PFSK-1 (cell line): ENCODE results near the gene TFF2.

Experiments
- FOXP2 ChIP-seq: optimal IDR thresholded peaks from 2 replicates; pipeline ENCODE3; 2011; ENCODE audit warnings: borderline replicate concordance, control low read depth, inconsistent platforms; ENCODE audit not compliant: insufficient read depth; ENCODE audit errors: extremely low read length, extremely low read depth
- REST ChIP-seq, 2 experiments: IDR thresholded peaks; 2 replicates each; pipeline versions ENCODE4 v1.6.1 to v1.8.0; 2011 to 2012; ENCODE audit warnings: low read depth in 2 of 2, low read length in 2 of 2, control low read depth in 1 of 2, inconsistent platforms in 1 of 2, mild to moderate bottlenecking in 1 of 2, moderate library complexity in 1 of 2; ENCODE audit not compliant: insufficient read depth in 1 of 2
- SIN3A ChIP-seq: IDR thresholded peaks from 2 replicates; pipeline ENCODE4 v1.6.1; 2012; ENCODE audit warnings: mild to moderate bottlenecking, low read length, moderate library complexity, borderline replicate concordance; ENCODE audit not compliant: insufficient read depth

- TF ChIP-seq SIN3A (no peak), FOXP2 (no peak), REST (IDR thresholded peaks at IDR 0.05; ENCODE audit: insufficient read depth in 1 of 2, low read depth in 2 of 2, low read length in 2 of 2) (no peak)
These were observed 22.6 kb upstream of the TFF2 start for GRCh38 chr21:42373196-42373907.
